HL-60 (cell line): Measurements from ENCODE around the gene PRKG2.

Source experiments
- DNase-seq, 2 experiments: peaks; one replicate each; pipeline ENCODE4 v3.0.0-alpha.2; 2010 to 2020; ENCODE audit warnings: low read depth in 1 of 2, low spot score in 1 of 2
- H3K27ac ChIP-seq: fragments of 250-450 bp; sonication (Bioruptor Pico); replicated peaks from 2 replicates; pipeline ENCODE4 v1.5.1; 2020; ENCODE audit warnings: mild to moderate bottlenecking, moderate library complexity
- H3K27me3 ChIP-seq: fragments of 250-450 bp; sonication (Bioruptor Pico); 2 replicates; pipeline ENCODE4 v1.5.1; 2021; ENCODE audit warnings: mild to moderate bottlenecking, moderate library complexity; ENCODE audit not compliant: insufficient read depth, poor library complexity, severe bottlenecking
- H3K4me3 ChIP-seq: replicated peaks from 2 replicates; pipeline ENCODE4 v1.5.1; 2011; ENCODE audit warnings: mild to moderate bottlenecking, control low read depth, low read length; ENCODE audit not compliant: insufficient read depth
- CTCF ChIP-seq: IDR thresholded peaks from one replicate; pipeline ENCODE4 v1.5.1; 2011; ENCODE audit warnings: low read length, control low read depth, inconsistent platforms; ENCODE audit not compliant: insufficient read depth
- GABPA ChIP-seq: IDR thresholded peaks from 2 replicates; pipeline ENCODE4 v1.6.1; 2012; ENCODE audit warnings: low read depth
- POLR2AphosphoS5 ChIP-seq: IDR thresholded peaks from 2 replicates; pipeline ENCODE4 v1.6.1; 2012; ENCODE audit warnings: low read depth
- REST ChIP-seq: IDR thresholded peaks from 2 replicates; pipeline ENCODE4 v1.6.1; 2012; ENCODE audit warnings: low read depth; ENCODE audit not compliant: insufficient replicate concordance
- SPI1 ChIP-seq: IDR thresholded peaks from 2 replicates; pipeline ENCODE4 v1.6.1; 2012; ENCODE audit warnings: low read depth, mild to moderate bottlenecking, borderline replicate concordance

PRKG2 gene

GRCh38 chr4:81166458-81167160 is 48.4 kb downstream of the PRKG2 start:
- no peak overlapping the region for H3K27ac ChIP-seq
- H3K4me3 ChIP-seq, result no peak overlapping the region
- TF ChIP-seq REST (no peak), POLR2AphosphoS5 (no peak)

GRCh38 chr4:81165861-81166430 is 49.1 kb downstream of the PRKG2 start:
- no peak for TF ChIP-seq POLR2AphosphoS5
- no peak for TF ChIP-seq REST
- no peak for TF ChIP-seq SPI1
- H3K27ac ChIP-seq, result no peak overlapping the region
- no peaks in the 10 kb centered on the region for H3K27me3 ChIP-seq
- H3K4me3 ChIP-seq, result no peak overlapping the region
- DNase-seq, result no peak

More at GRCh38 chr4:81166458-81167160, 48.4 kb downstream of the PRKG2 start:
- no peak for DNase-seq
- no peaks in the 10 kb centered on the region for H3K27me3 ChIP-seq

GRCh38 chr4:81164623-81165416 is 50.2 kb downstream of the PRKG2 start:
- TF ChIP-seq REST, result no peak
- TF ChIP-seq GABPA, result no peak
- no peak for TF ChIP-seq SPI1
- no peak for TF ChIP-seq CTCF
- TF ChIP-seq POLR2AphosphoS5, result no peak

GRCh38 chr4:81164126-81164525 is 50.9 kb downstream of the PRKG2 start:
- Histone ChIP-seq H3K27ac (no peak overlapping the region), H3K27me3 (no peaks in the 10 kb centered on the region), H3K4me3 (no peak overlapping the region)
- TF ChIP-seq REST (no peak), GABPA (no peak), CTCF (no peak), SPI1 (no peak), POLR2AphosphoS5 (no peak)
- DNase-seq, result no peak

More at GRCh38 chr4:81164623-81165416, 50.2 kb downstream of the PRKG2 start:
- DNase-seq, result no peak
- Histone ChIP-seq H3K4me3 (no peak overlapping the region), H3K27ac (no peak overlapping the region), H3K27me3 (no peaks in the 10 kb centered on the region)
